Measurements from ENCODE around the gene SMTNL1. TPM values are rescaled to one million over a fixed set of nuclear protein-coding genes. Genes with fewer than 3 reads are reported as not detected.
A peak's percentile ranks its signal among the peaks of the same experiment; 100 is the strongest.

SMTNL1 gene
- total and polyA plus RNA-seq, 7 experiments from 2014 or later, result 0.28 to 0.44 TPM; not detected in 5

DNA sequence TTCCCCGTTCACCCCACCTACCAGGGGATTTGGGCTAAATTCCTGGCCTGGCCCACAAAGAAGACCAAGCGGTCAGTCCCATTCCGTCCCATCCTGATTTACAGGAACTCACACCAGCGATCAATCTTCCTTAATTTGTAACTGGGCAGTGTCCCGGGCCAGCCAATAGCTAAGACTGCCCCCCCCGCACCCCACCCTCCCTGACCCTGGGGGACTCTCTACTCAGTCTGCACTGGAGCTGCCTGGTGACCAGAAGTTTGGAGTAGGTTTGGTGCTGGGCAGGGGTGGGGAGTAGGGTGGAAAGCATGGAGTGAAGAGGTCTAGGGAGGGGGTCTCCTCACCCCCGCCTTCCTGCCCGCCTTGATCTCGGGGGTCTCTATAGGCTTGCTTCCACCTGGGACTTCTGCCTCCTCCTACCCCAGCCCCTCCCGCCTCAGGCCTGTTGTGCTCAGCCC, 60.1 kb downstream of the SMTNL1 start, which contains the start of gene SERPING1:
TSS of gene SERPING1 (plus strand) at position 225 of the 455 bp plus-strand sequence. CDS start 586 bp downstream, outside the sequence.
- H3K4me3 ChIP-seq (ENCODE audit: low read length), result no peak within 1 kb of the TSS
- ATAC-seq (no peak), DNase-seq (no peak)
- no peaks in the 10 kb centered on the region for H3K36me3 ChIP-seq (ENCODE audit: control insufficient read depth in 2 of 3, insufficient read depth in 3 of 3, low read length in 3 of 3)
- Mint-ChIP-seq H3K27ac (peak within 1 kb of the TSS in 1 of 9 donors; percentile 6), H3K4me1 (peaks cover 0 to 9% (median 0%) of the 10 kb centered on the region in 7 donors), H3K36me3 (peaks cover 0 to 4% (median 0%) of the 10 kb centered on the region in 5 donors), H3K27me3 (peaks cover 30 to 53% (median 34%) of the 10 kb centered on the region in 5 donors), H3K4me3 (peak within 1 kb of the TSS in 3 of 10 donors; percentile 18 to 35 (median 29)), H3K9me3 (peaks cover 0 to 1% (median 0%) of the 10 kb centered on the region in 11 donors)
- no peak within 1 kb of the TSS for H3K27ac ChIP-seq (ENCODE audit: low read depth, low read length)
- no peaks in the 10 kb centered on the region for H3K27me3 ChIP-seq (ENCODE audit: control insufficient read depth in 2 of 2, insufficient read depth in 2 of 2, low read length in 2 of 2)
- CTCF ChIA-PET, result no interaction called here
- intact Hi-C loops (cut with micrococcal nuclease), result no loop called here
- POLR2A ChIA-PET, result no interaction called here
- no peaks in the 10 kb centered on the region for H3K4me1 ChIP-seq (ENCODE audit: control insufficient read depth in 2 of 2, insufficient read depth in 2 of 2, low read length in 2 of 2)
- no peaks in the 10 kb centered on the region for H3K9me3 ChIP-seq (ENCODE audit: control insufficient read depth in 2 of 3, low read length in 3 of 3)

DNA sequence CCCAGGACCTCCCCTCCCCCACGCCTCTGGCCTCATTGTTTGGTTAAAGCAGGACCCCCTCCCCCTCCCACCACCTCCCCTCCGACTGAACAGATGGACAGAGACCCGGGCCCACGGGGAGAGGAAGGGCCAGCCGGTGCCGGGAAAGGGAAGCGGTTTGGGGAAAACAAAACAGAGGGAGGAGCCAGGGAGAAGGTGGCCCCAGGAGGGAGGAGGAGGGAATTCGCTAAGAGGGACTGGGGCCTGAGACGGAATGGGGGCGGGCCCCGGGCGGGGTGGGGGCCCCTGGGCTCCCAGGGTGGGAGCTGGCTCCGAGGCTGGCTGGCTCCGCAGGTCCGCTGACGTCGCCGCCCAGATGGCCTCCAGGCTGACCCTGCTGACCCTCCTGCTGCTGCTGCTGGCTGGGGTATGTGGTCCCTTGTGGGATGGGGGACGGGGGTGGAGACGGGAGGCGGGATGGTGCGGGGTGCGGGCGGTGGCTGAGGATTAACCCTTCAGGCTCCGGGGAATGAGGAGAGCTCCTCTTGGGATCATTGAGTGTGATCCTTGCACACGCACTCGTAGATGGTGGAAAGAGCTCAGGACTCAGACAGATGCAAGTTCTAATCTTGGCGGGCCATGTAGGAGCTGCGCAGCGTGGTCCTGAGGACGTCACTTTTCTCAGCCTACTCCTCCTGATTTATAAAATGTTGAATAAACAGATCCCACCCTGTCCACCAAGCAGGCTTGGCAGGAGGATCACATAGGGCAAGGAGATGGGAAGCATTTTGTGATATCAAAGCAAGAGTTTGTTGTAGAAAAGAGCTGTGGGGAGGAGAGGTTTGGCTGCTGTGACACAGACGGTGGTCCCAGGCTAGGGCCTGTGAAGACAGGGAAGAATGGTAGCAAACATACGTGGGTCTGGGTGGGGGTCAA, 60.8 kb downstream of the SMTNL1 start:
- no peaks in the 10 kb centered on the region for H3K36me3 ChIP-seq (ENCODE audit: control insufficient read depth in 2 of 3, insufficient read depth in 3 of 3, low read length in 3 of 3)
- Mint-ChIP-seq H3K9me3 (peaks cover 0 to 1% (median 0%) of the 10 kb centered on the region in 11 donors), H3K27ac (peak overlapping the region in 1 of 9 donors; percentile 6), H3K4me1 (peaks cover 0 to 9% (median 0%) of the 10 kb centered on the region in 7 donors), H3K36me3 (peaks cover 0 to 4% (median 0%) of the 10 kb centered on the region in 5 donors), H3K27me3 (peaks cover 27 to 48% (median 34%) of the 10 kb centered on the region in 5 donors), H3K4me3 (peak overlapping the region in 2 of 10 donors; percentile 29 to 35)
- no peaks in the 10 kb centered on the region for H3K9me3 ChIP-seq (ENCODE audit: control insufficient read depth in 2 of 3, low read length in 3 of 3)
- H3K4me1 ChIP-seq (ENCODE audit: control insufficient read depth in 2 of 2, insufficient read depth in 2 of 2, low read length in 2 of 2), result no peaks in the 10 kb centered on the region
- ChIA-PET CTCF (no interaction called here), POLR2A (no interaction called here)
- H3K27me3 ChIP-seq (ENCODE audit: control insufficient read depth in 2 of 2, insufficient read depth in 2 of 2, low read length in 2 of 2), result no peaks in the 10 kb centered on the region
- H3K27ac ChIP-seq (ENCODE audit: low read depth, low read length), result no peak overlapping the region
- intact Hi-C loops (cut with micrococcal nuclease), result no loop called here
- H3K4me3 ChIP-seq (ENCODE audit: low read length), result no peak overlapping the region
- no peak for ATAC-seq
- DNase-seq, result no peak

DNA sequence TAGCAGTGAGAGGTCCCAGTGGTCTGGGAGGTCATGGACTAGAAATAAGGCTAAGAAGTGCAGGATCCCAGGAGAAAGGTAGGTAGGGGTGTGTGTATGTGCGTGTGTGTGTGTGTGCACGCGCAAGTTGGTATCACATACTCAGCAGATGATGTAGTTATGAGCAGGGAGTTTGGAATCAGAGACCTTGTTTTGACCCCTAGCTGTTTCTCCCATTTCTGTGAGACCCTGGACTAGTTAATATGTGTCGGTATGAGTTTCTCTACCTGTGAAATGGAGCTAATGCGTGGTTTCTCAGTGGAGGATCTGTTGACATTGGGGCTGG, 61.4 kb downstream of the SMTNL1 start:
- ChIA-PET CTCF (no interaction called here), POLR2A (no interaction called here)
- Mint-ChIP-seq H3K27me3 (peaks cover 27 to 45% (median 34%) of the 10 kb centered on the region in 5 donors), H3K36me3 (peaks cover 0 to 4% (median 0%) of the 10 kb centered on the region in 5 donors), H3K4me1 (peaks cover 0 to 9% (median 0%) of the 10 kb centered on the region in 7 donors), H3K9me3 (peaks cover 0 to 1% (median 0%) of the 10 kb centered on the region in 11 donors), H3K27ac (no peak overlapping the region), H3K4me3 (peak overlapping the region in 1 of 10 donors; percentile 29)
- ATAC-seq (no peak), DNase-seq (no peak)
- no peak overlapping the region for H3K4me3 ChIP-seq (ENCODE audit: low read length)
- intact Hi-C loops (cut with micrococcal nuclease), result no loop called here
- H3K27me3 ChIP-seq (ENCODE audit: control insufficient read depth in 2 of 2, insufficient read depth in 2 of 2, low read length in 2 of 2), result no peaks in the 10 kb centered on the region
- no peaks in the 10 kb centered on the region for H3K36me3 ChIP-seq (ENCODE audit: control insufficient read depth in 2 of 3, insufficient read depth in 3 of 3, low read length in 3 of 3)
- no peak overlapping the region for H3K27ac ChIP-seq (ENCODE audit: low read depth, low read length)
- no peaks in the 10 kb centered on the region for H3K4me1 ChIP-seq (ENCODE audit: control insufficient read depth in 2 of 2, insufficient read depth in 2 of 2, low read length in 2 of 2)
- H3K9me3 ChIP-seq (ENCODE audit: control insufficient read depth in 2 of 3, low read length in 3 of 3), result no peaks in the 10 kb centered on the region

DNA sequence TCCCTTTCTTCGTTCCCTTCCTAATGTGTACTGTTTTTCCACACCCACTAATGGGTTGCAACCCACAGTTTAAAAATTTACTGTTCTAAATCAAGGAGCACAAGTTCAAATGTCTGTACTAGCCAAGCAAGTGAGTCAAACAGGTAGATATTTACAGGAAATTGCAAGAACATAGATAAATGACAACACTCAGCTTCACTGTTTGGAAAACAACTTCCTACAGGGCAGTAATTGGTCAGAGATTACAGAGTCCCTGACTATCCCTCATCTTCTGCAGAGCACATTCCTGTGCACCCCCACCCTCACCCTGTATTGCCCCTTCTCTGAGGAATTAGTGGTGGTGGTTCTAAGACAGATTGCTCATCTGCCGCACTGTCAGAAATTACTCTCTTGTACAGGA, 62.0 kb downstream of the SMTNL1 start:
- H3K36me3 ChIP-seq (ENCODE audit: control insufficient read depth in 2 of 3, insufficient read depth in 3 of 3, low read length in 3 of 3), result no peaks in the 10 kb centered on the region
- Mint-ChIP-seq H3K4me3 (no peak overlapping the region), H3K9me3 (peaks cover 0 to 1% (median 0%) of the 10 kb centered on the region in 11 donors), H3K4me1 (peaks cover 0 to 9% (median 0%) of the 10 kb centered on the region in 7 donors), H3K27ac (no peak overlapping the region), H3K36me3 (peaks cover 0 to 4% (median 0%) of the 10 kb centered on the region in 5 donors), H3K27me3 (peaks cover 27 to 39% (median 34%) of the 10 kb centered on the region in 5 donors)
- no peak overlapping the region for H3K4me3 ChIP-seq (ENCODE audit: low read length)
- no peaks in the 10 kb centered on the region for H3K27me3 ChIP-seq (ENCODE audit: control insufficient read depth in 2 of 2, insufficient read depth in 2 of 2, low read length in 2 of 2)
- H3K9me3 ChIP-seq (ENCODE audit: control insufficient read depth in 2 of 3, low read length in 3 of 3), result no peaks in the 10 kb centered on the region
- CTCF ChIA-PET, result no interaction called here
- intact Hi-C loops (cut with micrococcal nuclease), result no loop called here
- no peak overlapping the region for H3K27ac ChIP-seq (ENCODE audit: low read depth, low read length)
- DNase-seq (no peak), ATAC-seq (no peak)
- no peaks in the 10 kb centered on the region for H3K4me1 ChIP-seq (ENCODE audit: control insufficient read depth in 2 of 2, insufficient read depth in 2 of 2, low read length in 2 of 2)
- POLR2A ChIA-PET, result no interaction called here

Other genes with a start within 250 kb of the SMTNL1 start
- gene TNKS1BP1, start 212.6 kb upstream of the SMTNL1 start, total RNA-seq, result 10 to 100 TPM; 11.2 to 22.0 (median 15.9) TPM
- 1 to 10 TPM; 2.8 to 7.5 TPM for gene TNKS1BP1, start 212.6 kb upstream of the SMTNL1 start, polyA plus RNA-seq
- gene SSRP1, start 201.7 kb upstream of the SMTNL1 start, total RNA-seq, result 100 to 1,000 TPM in 1 of 5 experiments, 10 to 100 TPM in 4; 46.9 to 146 (median 70.1) TPM
- 10 to 100 TPM; 34.3 to 48.9 TPM for gene SSRP1, start 201.7 kb upstream of the SMTNL1 start, polyA plus RNA-seq
- not detected for gene P2RX3, start 199.2 kb upstream of the SMTNL1 start, total RNA-seq
- gene P2RX3, start 199.2 kb upstream of the SMTNL1 start, polyA plus RNA-seq, result not detected
- not detected for gene PRG3, start 156.4 kb upstream of the SMTNL1 start, total RNA-seq
- not detected for gene PRG3, start 156.4 kb upstream of the SMTNL1 start, polyA plus RNA-seq
- gene PRG2, start 146.9 kb upstream of the SMTNL1 start, total RNA-seq, result 1 to 10 TPM in 1 of 5 experiments, under 1 TPM in 2, not detected in 2; 0.44 to 1.7 (median 0.48) TPM
- not detected for gene PRG2, start 146.9 kb upstream of the SMTNL1 start, polyA plus RNA-seq
- gene SLC43A3, start 110.5 kb upstream of the SMTNL1 start, total RNA-seq, result 10 to 100 TPM; 10.5 to 67.9 (median 12.2) TPM
- 10 to 100 TPM; 10.0 to 16.7 TPM for gene SLC43A3, start 110.5 kb upstream of the SMTNL1 start, polyA plus RNA-seq
- gene RTN4RL2, start 77.1 kb upstream of the SMTNL1 start, total RNA-seq, result under 1 TPM in 3 of 5 experiments, not detected in 2; 0.19 to 0.47 (median 0.27) TPM
- under 1 TPM; 0.08 to 0.44 TPM for gene RTN4RL2, start 77.1 kb upstream of the SMTNL1 start, polyA plus RNA-seq
- gene SLC43A1, start 21.9 kb upstream of the SMTNL1 start, total RNA-seq, result 10 to 100 TPM; 10.1 to 19.2 (median 16.3) TPM
- 10 to 100 TPM; 12.7 to 15.4 TPM for gene SLC43A1, start 21.9 kb upstream of the SMTNL1 start, polyA plus RNA-seq
- gene TIMM10, start 6.8 kb upstream of the SMTNL1 start, total RNA-seq, result 10 to 100 TPM; 23.7 to 52.8 (median 34.7) TPM
- gene TIMM10, start 6.8 kb upstream of the SMTNL1 start, polyA plus RNA-seq, result 10 to 100 TPM; 76.5 to 79.4 TPM
- gene UBE2L6, start 30.1 kb downstream of the SMTNL1 start, total RNA-seq, result 100 to 1,000 TPM in 1 of 5 experiments, 10 to 100 TPM in 4; 51.1 to 326 (median 64.2) TPM
- gene UBE2L6, start 30.1 kb downstream of the SMTNL1 start, polyA plus RNA-seq, result 100 to 1,000 TPM; 236 to 238 TPM
- gene SERPING1, start 60.1 kb downstream of the SMTNL1 start, total RNA-seq, result 1 to 10 TPM in 1 of 5 experiments, under 1 TPM in 2, not detected in 2; 0.21 to 3.7 (median 0.97) TPM
- gene SERPING1, start 60.1 kb downstream of the SMTNL1 start, polyA plus RNA-seq, result not detected
- gene YPEL4, start 112.3 kb downstream of the SMTNL1 start, total RNA-seq, result 10 to 100 TPM in 2 of 5 experiments, 1 to 10 TPM in 2, under 1 TPM in 1; 0.70 to 13.4 (median 4.3) TPM
- under 1 TPM; 0.15 to 0.18 TPM for gene YPEL4, start 112.3 kb downstream of the SMTNL1 start, polyA plus RNA-seq
- 10 to 100 TPM; 12.8 to 18.5 (median 14.7) TPM for gene CLP1, start 120.2 kb downstream of the SMTNL1 start, total RNA-seq
- 10 to 100 TPM; 10.1 to 10.3 TPM for gene CLP1, start 120.2 kb downstream of the SMTNL1 start, polyA plus RNA-seq
- 10 to 100 TPM; 51.4 to 82.2 (median 59.1) TPM for gene ZDHHC5, start 130.5 kb downstream of the SMTNL1 start, total RNA-seq
- gene ZDHHC5, start 130.5 kb downstream of the SMTNL1 start, polyA plus RNA-seq, result 10 to 100 TPM; 26.9 to 44.5 TPM
- gene MED19, start 174.6 kb downstream of the SMTNL1 start, total RNA-seq, result 10 to 100 TPM; 10.2 to 15.6 (median 12.4) TPM
- 10 to 100 TPM; 12.4 to 13.8 TPM for gene MED19, start 174.6 kb downstream of the SMTNL1 start, polyA plus RNA-seq
- gene TMX2, start 175.0 kb downstream of the SMTNL1 start, total RNA-seq, result 10 to 100 TPM; 43.0 to 67.3 (median 64.8) TPM
- gene TMX2, start 175.0 kb downstream of the SMTNL1 start, polyA plus RNA-seq, result 10 to 100 TPM; 79.0 to 91.2 TPM
- 100 to 1,000 TPM in 3 of 5 experiments, 10 to 100 TPM in 2; 93.6 to 193 (median 124) TPM for gene SELENOH, start 203.9 kb downstream of the SMTNL1 start, total RNA-seq
- 100 to 1,000 TPM; 339 to 382 TPM for gene SELENOH, start 203.9 kb downstream of the SMTNL1 start, polyA plus RNA-seq
- not detected for gene BTBD18, start 214.2 kb downstream of the SMTNL1 start, total RNA-seq
- gene BTBD18, start 214.2 kb downstream of the SMTNL1 start, polyA plus RNA-seq, result under 1 TPM; 0.56 to 0.95 TPM
- 10 to 100 TPM in 4 of 5 experiments, 1 to 10 TPM in 1; 9.3 to 32.0 (median 13.7) TPM for gene CTNND1, start 224.2 kb downstream of the SMTNL1 start, total RNA-seq
- gene CTNND1, start 224.2 kb downstream of the SMTNL1 start, polyA plus RNA-seq, result 1 to 10 TPM in 1 of 2 donors, under 1 TPM in 1; 0.80 to 2.0 TPM